GM12892 (cell line): ENCODE results near the gene PDE1A.

Experiments used
- POLR2A ChIP-seq: IDR thresholded peaks from 2 replicates; pipeline ENCODE4 v1.6.1; 2011; ENCODE audit warnings: low read depth, low read length, control low read depth
- POLR2AphosphoS5 ChIP-seq: IDR thresholded peaks from 2 replicates; pipeline ENCODE4 v1.6.1; 2011; ENCODE audit warnings: low read depth, low read length, control low read depth

DNA sequence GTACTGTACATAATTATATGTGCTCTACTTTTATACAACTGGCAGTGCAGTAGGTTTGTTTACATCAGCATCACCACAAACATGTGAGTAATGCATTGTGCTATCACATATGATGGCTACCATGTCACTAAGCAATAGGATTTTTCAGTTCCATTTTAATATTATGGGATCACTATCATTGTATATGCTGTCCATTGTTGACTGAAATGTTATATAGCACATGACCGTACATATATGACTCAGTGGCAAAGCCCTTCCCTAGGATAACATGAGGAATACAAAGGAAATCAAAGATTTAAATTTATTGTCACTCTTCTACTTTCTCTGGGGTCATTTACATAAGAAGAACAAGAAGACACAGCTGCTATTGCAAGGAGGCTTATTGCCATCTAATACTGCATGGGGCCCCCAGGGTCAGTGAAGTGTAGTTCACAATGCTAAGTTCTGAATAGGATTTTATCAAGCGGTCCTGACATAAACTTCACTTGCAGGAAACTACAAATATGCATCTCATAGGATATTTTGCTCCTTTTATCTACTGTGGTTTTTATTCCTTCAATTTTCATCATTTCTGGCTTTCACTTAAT, 21.8 kb downstream of the PDE1A start:
- TF ChIP-seq POLR2A (no peak), POLR2AphosphoS5 (no peak)
